ENCODE results near the gene ADAM19.

- TF ChIP-seq CTCF (IDR thresholded peaks at IDR 0.05), result no peak
- TF ChIP-seq POLR2A (IDR thresholded peaks at IDR 0.05), result no peak
Observed at GRCh38 chr5:157487358-157487757, 88.2 kb downstream of the ADAM19 start.
